NOMO-1 treated with DMSO at 0.1 percent for 48 hours (cell line): Measurements from ENCODE around the gene COL20A1.

Experiments
- DNase-seq: peaks from one replicate; lab custom pipeline; 2025; ENCODE audit not compliant: unreplicated experiment; lab: John Stamatoyannopoulos, UW

Gene COL20A1

GRCh38 chr20:63359164-63359934 lies 66.4 kb downstream of the COL20A1 start:
- DNase-seq, result no peak

- DNase-seq, result no peak
Observed at GRCh38 chr20:63359937-63360849, 67.2 kb downstream of the COL20A1 start.

GRCh38 chr20:63360850-63361518 lies 68.0 kb downstream of the COL20A1 start, which contains the start of gene CHRNA4:
Gene CHRNA4 (minus strand): TSS chr20:63361349. CDS start chr20:63361165, 184 bp downstream.
- DNase-seq, result no peak

DNA sequence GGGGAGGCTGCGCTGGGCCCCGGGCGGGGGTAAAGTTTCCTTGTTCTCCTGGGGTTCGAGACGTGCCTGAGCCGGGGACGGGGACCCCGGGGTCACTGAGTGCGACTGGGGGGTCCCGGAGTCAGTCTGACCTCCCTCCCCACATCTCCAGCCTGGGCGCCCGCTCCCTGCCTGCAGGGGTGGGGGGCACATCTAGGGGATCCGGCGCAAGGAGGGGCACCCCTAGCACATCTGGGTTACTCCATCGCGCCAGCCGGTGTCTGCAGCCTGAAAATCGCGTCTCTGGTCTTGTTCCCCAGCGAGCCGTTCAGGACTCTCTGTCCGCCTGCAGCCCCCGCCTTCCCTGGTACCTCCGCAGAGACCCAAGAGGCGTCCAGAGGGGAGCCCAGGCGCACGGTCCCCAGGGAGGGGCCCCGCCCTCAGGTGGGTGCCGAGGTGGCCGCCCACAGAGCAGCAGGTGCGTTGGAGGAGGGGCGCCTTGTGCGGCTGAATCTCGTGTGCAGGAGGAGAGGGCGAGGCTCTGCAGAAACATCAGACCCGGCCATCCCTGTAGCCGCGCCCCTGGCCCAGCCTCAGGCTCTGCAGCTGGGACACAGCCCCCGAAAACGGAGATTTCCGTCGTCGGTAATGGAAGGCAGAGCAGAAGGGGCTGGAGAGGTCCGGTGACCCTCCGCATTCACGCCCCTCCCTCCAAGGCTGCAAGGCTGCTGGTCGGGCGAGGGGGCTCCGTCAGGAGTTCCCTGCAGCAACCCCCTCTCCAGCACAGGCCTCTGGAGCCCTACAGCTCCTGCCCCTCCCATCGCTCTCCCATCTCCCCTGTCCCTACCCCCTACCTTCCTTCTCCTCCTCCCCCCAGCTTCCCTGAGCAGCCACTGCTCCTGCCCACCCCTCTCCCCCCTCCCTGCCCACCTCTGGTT lies 68.8 kb downstream of the COL20A1 start:
- DNase-seq, result no peak

DNA sequence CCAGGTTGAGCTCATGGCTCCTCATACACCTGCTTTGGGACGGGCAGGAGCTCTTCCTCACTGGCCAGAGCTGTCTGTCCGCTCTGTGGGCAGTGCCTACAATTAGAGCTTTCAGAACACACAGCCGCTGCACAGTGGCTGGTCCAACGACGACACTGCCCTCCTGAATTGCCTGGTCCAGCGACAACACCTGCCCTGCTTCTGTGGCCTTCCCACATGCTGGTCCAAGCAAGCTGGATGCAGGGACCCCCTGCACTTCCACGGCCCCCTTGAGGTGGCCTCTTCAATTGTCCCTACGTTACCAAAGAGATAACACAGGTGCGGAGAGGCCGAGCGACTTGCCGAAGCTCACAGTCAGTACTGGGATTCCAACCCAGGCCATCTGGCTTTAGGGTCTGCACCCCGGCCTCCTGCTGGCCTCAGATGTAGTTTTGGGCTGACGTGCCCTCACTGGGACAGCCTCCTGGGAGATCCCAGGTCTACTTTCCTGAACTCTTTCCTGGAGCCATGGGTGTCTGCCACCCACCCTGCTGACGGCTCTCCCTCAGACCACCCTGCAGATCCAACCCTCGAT lies 69.5 kb downstream of the COL20A1 start:
- no peak for DNase-seq

GRCh38 chr20:63363013-63363957 lies 70.3 kb downstream of the COL20A1 start:
- no peak for DNase-seq

DNA sequence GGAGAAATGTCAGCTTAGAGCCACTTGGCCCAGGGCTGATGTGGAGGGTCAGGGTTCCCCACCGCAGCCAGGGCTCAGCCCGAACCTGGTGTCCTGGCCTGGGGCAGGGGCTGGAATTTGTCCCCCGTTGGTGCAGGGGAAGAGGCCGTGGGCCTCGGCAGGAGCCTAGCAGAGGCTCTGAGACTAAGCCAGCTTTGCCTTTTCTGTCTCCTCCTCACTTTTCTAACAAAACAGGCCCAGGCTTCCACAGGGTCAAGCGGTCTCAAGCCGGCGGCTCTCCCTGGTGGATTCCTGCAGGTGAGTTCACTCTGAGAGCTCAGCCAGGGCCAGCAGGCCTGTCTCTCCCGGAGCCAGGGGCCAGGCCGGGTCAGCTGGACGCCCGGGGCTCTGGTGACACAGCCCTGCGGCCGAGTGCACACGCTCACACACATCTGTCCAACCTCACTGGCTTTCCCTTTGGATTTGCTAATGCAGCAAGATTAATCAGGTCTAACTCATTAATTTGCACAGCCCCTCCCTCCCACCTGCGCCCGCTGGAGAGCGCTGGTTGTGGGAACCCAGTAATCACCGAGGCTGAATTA lies 71.1 kb downstream of the COL20A1 start:
- no peak for DNase-seq

- DNase-seq, result no peak
Observed at GRCh38 chr20:63364801-63365585, 72.0 kb downstream of the COL20A1 start.

GRCh38 chr20:63365601-63366389 lies 72.8 kb downstream of the COL20A1 start:
- no peak for DNase-seq

DNA sequence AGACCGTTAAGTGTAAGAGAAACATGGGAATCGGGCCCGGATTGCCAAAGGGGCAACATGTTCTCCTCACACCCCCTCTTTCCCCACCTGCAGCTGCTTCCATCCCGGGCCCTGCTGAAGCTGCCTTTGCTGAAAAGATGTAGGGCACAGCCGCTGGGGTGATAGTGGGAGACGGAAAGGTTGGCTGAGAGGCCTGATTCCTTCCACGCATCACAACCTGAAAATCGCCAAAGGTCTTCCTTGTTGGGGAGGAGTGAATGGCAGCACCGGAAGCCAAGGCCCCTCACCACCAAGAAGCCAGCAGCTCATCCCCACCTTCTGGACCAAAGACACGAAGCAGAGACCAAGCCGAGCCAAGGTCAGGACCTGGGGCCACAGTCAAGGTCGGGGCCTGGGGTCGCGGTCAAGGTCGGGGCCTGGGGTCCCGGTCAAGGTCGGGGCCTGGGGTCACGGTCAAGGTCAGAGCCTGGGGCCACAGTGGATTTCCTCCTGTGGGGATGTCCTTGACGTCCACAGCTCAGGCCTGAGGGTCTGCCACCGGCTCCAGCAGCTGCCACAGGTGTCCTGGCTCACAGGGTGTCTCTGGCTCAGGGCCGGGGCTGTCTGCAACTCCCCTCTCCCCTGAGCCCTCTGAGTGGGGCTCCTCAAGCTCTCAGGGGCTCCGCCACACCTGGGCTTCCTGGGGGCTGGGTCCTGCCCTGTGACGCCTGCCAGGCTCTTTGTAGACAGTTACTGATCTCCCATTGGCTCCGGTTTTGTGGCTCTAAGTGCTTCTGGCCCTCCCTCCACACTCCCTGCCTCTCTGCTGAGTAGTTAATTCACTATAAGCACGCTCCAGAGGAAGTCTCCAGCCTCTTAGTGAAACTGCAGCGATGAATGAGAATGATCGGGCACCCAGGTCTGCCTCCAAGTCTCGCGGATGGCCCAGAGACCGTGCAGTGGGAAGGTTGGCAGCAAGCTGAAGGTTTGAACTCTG lies 73.7 kb downstream of the COL20A1 start:
- DNase-seq, result no peak

DNA sequence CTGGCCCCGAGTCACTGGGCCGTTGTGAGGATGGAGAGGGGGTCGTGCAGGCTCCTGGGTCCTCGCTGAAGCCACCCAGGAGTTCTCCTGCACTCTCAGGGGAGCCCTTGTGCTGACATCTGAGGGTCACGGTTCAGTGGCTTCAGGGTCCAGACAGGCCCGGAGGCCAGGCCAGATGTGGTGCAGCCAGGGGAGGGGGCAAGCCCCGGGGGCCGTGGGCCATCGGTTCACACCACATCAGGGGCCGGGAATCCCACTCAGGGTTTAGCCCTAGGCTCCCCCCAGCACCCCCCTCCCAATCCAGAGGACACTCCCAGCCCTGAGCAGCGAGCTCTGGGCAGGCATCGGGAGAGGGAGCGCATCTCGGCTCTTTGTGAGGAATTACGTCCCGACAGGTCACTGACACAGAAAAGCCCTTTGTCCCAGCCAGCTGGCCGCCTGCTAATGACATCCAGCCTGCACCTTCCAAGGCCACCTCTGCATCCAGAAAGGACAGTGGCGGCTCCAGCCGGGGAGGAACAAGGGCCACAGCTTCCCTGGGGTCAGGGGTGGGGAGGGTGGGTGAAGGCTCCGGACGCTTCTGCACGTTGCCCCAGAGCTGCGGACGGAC lies 74.6 kb downstream of the COL20A1 start:
- no peak for DNase-seq

DNA sequence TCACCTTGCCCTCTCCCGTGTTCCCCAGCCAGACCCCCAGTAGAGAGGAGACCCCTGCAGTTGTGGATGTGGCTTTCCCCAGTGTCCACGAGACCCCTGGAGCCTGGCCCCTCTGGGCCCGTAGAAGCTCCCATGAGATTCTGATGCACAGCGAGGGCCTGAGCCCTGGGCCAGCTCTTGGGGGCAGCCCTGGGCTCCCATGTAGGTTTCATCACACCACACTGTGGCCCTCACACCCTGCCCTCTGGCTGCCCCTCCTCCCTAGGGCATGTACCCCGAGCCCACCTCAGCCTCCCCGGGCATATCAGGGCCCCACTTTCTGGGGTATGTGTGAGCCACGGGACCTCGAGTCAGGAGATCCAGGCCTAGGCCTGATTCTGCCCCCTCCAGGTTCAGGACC lies 75.2 kb downstream of the COL20A1 start:
- no peak for DNase-seq

DNA sequence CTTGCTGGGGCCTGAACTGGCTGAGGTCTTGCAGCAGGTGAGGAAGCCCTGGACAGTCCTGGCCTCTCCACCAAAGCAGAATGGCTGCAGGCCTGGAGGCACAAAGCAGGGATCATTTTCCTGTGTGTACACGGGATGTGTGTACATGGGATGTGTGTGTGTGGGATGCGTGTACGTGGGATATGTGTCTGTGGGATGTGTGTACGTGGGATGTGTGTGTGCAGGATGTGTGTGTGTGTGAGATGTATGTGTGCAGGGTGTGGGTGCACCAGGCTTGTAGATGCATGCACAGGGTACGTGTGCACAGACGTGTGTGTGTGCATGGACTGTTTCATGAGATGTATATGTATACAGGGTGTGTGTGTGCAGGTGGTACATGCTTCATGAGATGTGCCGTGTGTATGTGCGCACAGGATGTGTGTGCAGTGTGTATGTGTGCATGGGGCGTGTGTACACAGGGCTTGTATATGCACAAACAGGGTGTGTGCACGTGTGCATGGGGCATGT lies 76.1 kb downstream of the COL20A1 start:
- no peak for DNase-seq

- no peak for DNase-seq
Observed at GRCh38 chr20:63369724-63370617, 77.0 kb downstream of the COL20A1 start.
